H1 (cell line): Measurements from ENCODE around the gene MTO1. TPM values are rescaled to one million over a fixed set of nuclear protein-coding genes. Genes with fewer than 3 reads are reported as not detected.

Experiments used
- ATF2 ChIP-seq: IDR thresholded peaks from 2 replicates; pipeline ENCODE4 v1.6.1; 2012; ENCODE audit warnings: low read length, inconsistent platforms
- CHD2 ChIP-seq: IDR thresholded peaks from 2 replicates; pipeline ENCODE4 v1.6.1; 2012; ENCODE audit warnings: low read length, improper control_type of control experiment
- SIRT6 ChIP-seq: IDR thresholded peaks from one replicate; pipeline ENCODE4 v1.7.1; 2012; ENCODE audit warnings: low read length, inconsistent platforms
- SIX5 ChIP-seq: IDR thresholded peaks from 2 replicates; pipeline ENCODE4 v1.6.1; 2011; ENCODE audit warnings: mild to moderate bottlenecking, low read depth, low read length
- SP4 ChIP-seq: IDR thresholded peaks from 2 replicates; pipeline ENCODE4 v1.6.1; 2012; ENCODE audit warnings: low read length, inconsistent platforms
- polyA plus RNA-seq, 7 experiments: library from polyadenylated mRNA; depleted of rRNA in 3 of 7; stranded (reverse) in 5 of 7; unstranded in 2 of 7; fragments of >200 nt in 5 of 7; fragments of 200-250 nt in 2 of 7; gene quantifications; 1 replicate in 5 of 7; 2 replicates in 1 of 7; 4 replicates in 1 of 7; pipeline versions ENCODE4 v1.2.1 to v1.2.3, GENCODE V29; 2011 to 2013; ENCODE audit warnings: missing spikeins in 2 of 7, mixed read lengths in 2 of 7
- total RNA-seq: library from RNA; stranded (reverse); fragmentation: NEBNext Ultra II Directional; extraction: Animal tissue kit (Norgen Biotek cat#: 25700); gene quantifications from 2 replicates; pipeline ENCODE4 v1.2.1, GENCODE V29; 2021

MTO1 gene
- total and polyA plus RNA-seq, 2 of the 8 experiments (the other 6 are each of a cell fraction or from before 2014, with no cell fraction given) = 20.9 to 31.6 TPM

- TF ChIP-seq ATF2 = 0 out of 2 replicates have a peak, but pooled peaks have one; percentile 55
- no peak for TF ChIP-seq SIX5
- TF ChIP-seq CHD2 = 0 out of 2 replicates have a peak, but pooled peaks have one; percentile 59
- TF ChIP-seq SP4 = no peak
- TF ChIP-seq SIRT6 = peak; percentile 93
These were observed 55.3 kb downstream of the MTO1 start (continued) for GRCh38 chr6:73516514-73517489.
